ENCODE results near the gene PSG6. TPM values are rescaled to one million over a fixed set of nuclear protein-coding genes. Genes with fewer than 3 reads are reported as not detected.

PSG6 gene
- total and polyA plus RNA-seq, 10 of the 15 experiments (the other 5 are each of a cell fraction or from before 2014, with no cell fraction given): not detected

DNA sequence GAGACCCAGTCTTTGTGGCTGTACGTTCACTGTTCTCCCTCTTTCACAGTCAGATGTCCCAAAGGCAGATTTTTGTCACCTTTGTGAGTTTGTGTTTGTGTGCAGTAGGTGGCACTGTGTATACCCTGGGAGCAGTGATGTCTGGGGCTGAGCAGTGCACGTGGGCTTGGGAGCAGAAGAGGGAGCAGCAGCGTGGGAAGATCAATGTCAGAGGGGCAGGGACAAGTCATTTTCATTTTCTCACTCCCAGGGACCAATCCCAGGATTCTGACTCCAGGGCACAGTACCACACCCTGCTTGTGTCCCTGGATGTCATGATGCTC, 2.0 kb upstream of the PSG6 start:
- SMC1A ChIA-PET (ENCODE audit: uncharacterized antibody, unreplicated experiment): no interaction called here
- no peak overlapping the region for H2AFZ ChIP-seq (ENCODE audit: control insufficient read depth, low read depth, low read length)

More for the DNA sequence above, 2.0 kb upstream of the PSG6 start:
- CTCF ChIA-PET: no interaction called here
- no TSS peak for BruUV-seq (replicated peaks)
- RAD21 ChIA-PET (ENCODE audit: unreplicated experiment): no interaction called here
- no peak overlapping the region for H3K9ac ChIP-seq (ENCODE audit: control insufficient read depth, insufficient read depth, low read length)
- H3K36me3 ChIP-seq (ENCODE audit: control insufficient read depth in 2 of 2, insufficient read depth in 2 of 2, low read length in 1 of 2): no peaks in the 10 kb centered on the region
- no peaks in the 10 kb centered on the region for H3K27me3 ChIP-seq (replicated peaks in 1 of 2; ENCODE audit: control insufficient read depth in 2 of 2, insufficient read depth in 2 of 2, low read length in 1 of 2)
- WGBS (ENCODE audit: insufficient coverage, insufficient replicate concordance, low lambda C conversion rate, missing lambda C conversion rate): 0% methylated on average over 3 of the region's 3 CpGs
- no peaks in the 10 kb centered on the region for H3K9me3 ChIP-seq (replicated peaks; ENCODE audit: control insufficient read depth, insufficient read depth, low read length)
- no peak overlapping the region for H3K4me2 ChIP-seq (ENCODE audit: control insufficient read depth, insufficient read depth)
- in situ Hi-C loops (cut with MboI) (no loop called here), intact Hi-C loops (cut with micrococcal nuclease; ENCODE audit: unreplicated experiment) (no loop called here)
- POLR2A ChIA-PET: no interaction called here
- TF ChIP-seq, protein P1, sequence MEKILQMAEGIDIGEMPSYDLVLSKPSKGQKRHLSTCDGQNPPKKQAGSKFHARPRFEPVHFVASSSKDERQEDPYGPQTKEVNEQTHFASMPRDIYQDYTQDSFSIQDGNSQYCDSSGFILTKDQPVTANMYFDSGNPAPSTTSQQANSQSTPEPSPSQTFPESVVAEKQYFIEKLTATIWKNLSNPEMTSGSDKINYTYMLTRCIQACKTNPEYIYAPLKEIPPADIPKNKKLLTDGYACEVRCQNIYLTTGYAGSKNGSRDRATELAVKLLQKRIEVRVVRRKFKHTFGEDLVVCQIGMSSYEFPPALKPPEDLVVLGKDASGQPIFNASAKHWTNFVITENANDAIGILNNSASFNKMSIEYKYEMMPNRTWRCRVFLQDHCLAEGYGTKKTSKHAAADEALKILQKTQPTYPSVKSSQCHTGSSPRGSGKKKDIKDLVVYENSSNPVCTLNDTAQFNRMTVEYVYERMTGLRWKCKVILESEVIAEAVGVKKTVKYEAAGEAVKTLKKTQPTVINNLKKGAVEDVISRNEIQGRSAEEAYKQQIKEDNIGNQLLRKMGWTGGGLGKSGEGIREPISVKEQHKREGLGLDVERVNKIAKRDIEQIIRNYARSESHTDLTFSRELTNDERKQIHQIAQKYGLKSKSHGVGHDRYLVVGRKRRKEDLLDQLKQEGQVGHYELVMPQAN (conservative IDR thresholded peaks at IDR 0.05): no peak
- TF ChIP-seq SUZ12 (IDR thresholded peaks at IDR 0.05; ENCODE audit: unreplicated experiment) (no peak), ATF3 (IDR thresholded peaks at IDR 0.05; ENCODE audit: borderline replicate concordance, extremely low read depth, low read depth, low read length) (no peak), SMAD5 (IDR thresholded peaks at IDR 0.05; ENCODE audit: low read depth) (no peak), ATF7 (IDR thresholded peaks at IDR 0.05; ENCODE audit: low read depth) (no peak)
- no peak for ATAC-seq
- FAIRE-seq: no peak
- DNase-seq (ENCODE audit: low read depth, low spot score): no peak
- H4K20me1 ChIP-seq (ENCODE audit: control insufficient read depth, insufficient read depth): no peaks in the 10 kb centered on the region
- H3K27ac ChIP-seq (ENCODE audit: control insufficient read depth, insufficient read depth): no peak overlapping the region
- no peaks in the 10 kb centered on the region for H3K4me1 ChIP-seq (ENCODE audit: control insufficient read depth, insufficient read depth, low read length)
- no peak overlapping the region for H3K4me3 ChIP-seq
- no peaks in the 10 kb centered on the region for H3K79me2 ChIP-seq (ENCODE audit: control insufficient read depth, insufficient read depth, low read length)

Data from GM12878 (cell line).